Measurements from ENCODE around the gene ENPP7. TPM values are rescaled to one million over a fixed set of nuclear protein-coding genes. Genes with fewer than 3 reads are reported as not detected.

ENPP7 gene
- polyA plus RNA-seq, 1 experiment, result not detected

DNA sequence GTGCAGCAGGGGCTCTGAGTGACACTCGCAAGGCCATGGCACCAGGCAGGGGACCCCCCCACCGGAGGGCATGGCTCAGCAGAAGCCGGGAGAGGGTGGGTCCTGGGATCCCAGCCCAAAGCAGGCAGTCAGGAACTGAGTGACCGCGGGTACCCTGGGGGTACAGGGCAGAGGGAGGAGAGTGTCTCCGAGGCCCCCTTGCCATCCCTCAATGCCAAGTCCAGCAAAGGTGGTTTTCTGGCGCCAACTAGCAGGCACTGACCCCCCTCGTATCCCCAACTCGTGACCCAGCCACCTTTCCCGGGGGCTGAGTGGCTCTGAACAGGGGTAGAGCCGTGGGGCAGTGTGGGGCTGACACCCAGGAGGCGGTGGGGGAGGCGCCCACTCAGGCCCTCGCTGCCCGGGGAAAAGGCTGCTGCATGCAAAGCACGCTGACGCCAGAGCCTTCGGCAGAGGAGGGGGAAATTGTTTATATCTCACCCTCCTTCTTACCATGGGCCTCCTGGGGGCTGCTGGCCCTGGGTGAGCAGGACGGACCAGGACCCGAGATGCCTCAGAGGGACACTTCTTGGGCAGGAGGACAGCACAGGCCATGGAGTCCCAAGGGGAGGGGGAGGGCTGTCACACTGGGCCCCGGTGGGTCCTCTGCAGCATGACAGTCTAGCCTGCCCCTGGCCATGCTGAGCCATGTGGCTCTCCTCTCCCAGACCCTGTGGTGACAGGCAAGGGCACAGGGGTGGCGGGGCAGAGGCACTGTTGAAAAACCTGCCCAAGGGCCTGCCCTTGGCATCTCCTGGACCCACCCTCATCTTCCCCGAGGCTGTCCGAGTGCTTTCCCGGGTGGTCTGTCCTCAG lies 14.6 kb upstream of the ENPP7 start:
- TF ChIP-seq CTCF (IDR thresholded peaks at IDR 0.05; ENCODE audit: low read depth, low read length), result no peak
- POLR2A ChIA-PET, result no interaction called here
- CTCF ChIA-PET, result no interaction called here
- Histone ChIP-seq H3K4me3 (ENCODE audit: low read depth, low read length) (no peak overlapping the region), H3K27me3 (ENCODE audit: control insufficient read depth, insufficient read depth, low read length) (peaks cover 22% of the 10 kb centered on the region), H3K9me3 (ENCODE audit: control insufficient read depth, insufficient read depth, low read length) (peaks cover 4% of the 10 kb centered on the region; the same call in 1 of the 2 replicates), H3K27ac (ENCODE audit: low read depth, low read length) (no peak overlapping the region)
- DNase-seq (ENCODE audit: low read depth, low spot score), result no peak

GRCh38 chr17:79720705-79721292 lies 9.9 kb upstream of the ENPP7 start:
- Histone ChIP-seq H3K27me3 (ENCODE audit: control insufficient read depth, insufficient read depth, low read length) (peaks cover 14% of the 10 kb centered on the region), H3K9me3 (ENCODE audit: control insufficient read depth, insufficient read depth, low read length) (peaks cover 4% of the 10 kb centered on the region; the same call in 1 of the 2 replicates), H3K27ac (ENCODE audit: low read depth, low read length) (no peak overlapping the region), H3K4me3 (ENCODE audit: low read depth, low read length) (no peak overlapping the region)
- CTCF ChIA-PET, result interaction anchor here (1.5 kb wide), 1 partner anchor 12 kb away, joined by 6 read pairs; no protein-coding TSS in a partner anchor
- no peak for TF ChIP-seq CTCF (IDR thresholded peaks at IDR 0.05; ENCODE audit: low read depth, low read length)
- no peak for DNase-seq (ENCODE audit: low read depth, low spot score)
- POLR2A ChIA-PET, result no interaction called here

GRCh38 chr17:79721993-79722671 lies 8.6 kb upstream of the ENPP7 start:
- Histone ChIP-seq H3K27me3 (ENCODE audit: control insufficient read depth, insufficient read depth, low read length) (peaks cover 11% of the 10 kb centered on the region), H3K9me3 (ENCODE audit: control insufficient read depth, insufficient read depth, low read length) (peaks cover 4% of the 10 kb centered on the region; the same call in 1 of the 2 replicates), H3K27ac (ENCODE audit: low read depth, low read length) (no peak overlapping the region), H3K4me3 (ENCODE audit: low read depth, low read length) (no peak overlapping the region)
- no peak for DNase-seq (ENCODE audit: low read depth, low spot score)
- TF ChIP-seq CTCF (IDR thresholded peaks at IDR 0.05; ENCODE audit: low read depth, low read length), result peak; percentile 23
- CTCF ChIA-PET, result interaction anchor here (0.5 kb wide), 1 partner anchor 37 kb away, joined by 3 read pairs; no protein-coding TSS in a partner anchor
- POLR2A ChIA-PET, result no interaction called here

DNA sequence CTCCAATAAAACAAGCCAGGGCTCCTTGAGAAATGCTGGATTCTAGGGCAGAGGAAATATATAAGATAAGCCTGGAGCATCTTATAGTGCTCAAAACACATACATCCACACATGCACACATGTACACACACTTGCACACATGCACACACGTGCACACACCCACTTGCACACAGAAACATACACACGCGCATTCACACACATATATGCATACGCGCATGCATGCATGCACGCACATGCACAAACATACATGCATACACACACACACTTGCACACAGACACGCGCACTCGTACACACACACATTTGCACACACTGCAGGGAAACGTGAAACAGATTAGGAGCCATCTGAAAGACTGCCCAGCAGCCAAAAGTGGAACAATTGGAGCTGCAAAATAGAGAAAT lies 8.0 kb upstream of the ENPP7 start:
- Histone ChIP-seq H3K27ac (ENCODE audit: low read depth, low read length) (no peak overlapping the region), H3K27me3 (ENCODE audit: control insufficient read depth, insufficient read depth, low read length) (peaks cover 10% of the 10 kb centered on the region), H3K9me3 (ENCODE audit: control insufficient read depth, insufficient read depth, low read length) (peaks cover 4% of the 10 kb centered on the region; the same call in 1 of the 2 replicates), H3K4me3 (ENCODE audit: low read depth, low read length) (no peak overlapping the region)
- DNase-seq (ENCODE audit: low read depth, low spot score), result no peak
- no peak for TF ChIP-seq CTCF (IDR thresholded peaks at IDR 0.05; ENCODE audit: low read depth, low read length)
- CTCF ChIA-PET, result interaction anchor here (0.5 to 1.3 kb wide), 2 partner anchors 14 to 37 kb away, joined by 3 to 4 read pairs; no protein-coding TSS in a partner anchor
- POLR2A ChIA-PET, result no interaction called here

Measured in AG04450 (cell line).